HG03520 (cell line): ENCODE measurements around the gene FBL.

Experiments used
- ATAC-seq: cut with Tn5 transposase; IDR thresholded peaks from one replicate; pipeline ENCODE4 v1.9.1; 2021; ENCODE audit warnings: mild to moderate bottlenecking, moderate library complexity; ENCODE audit not compliant: unreplicated experiment

FBL gene

DNA sequence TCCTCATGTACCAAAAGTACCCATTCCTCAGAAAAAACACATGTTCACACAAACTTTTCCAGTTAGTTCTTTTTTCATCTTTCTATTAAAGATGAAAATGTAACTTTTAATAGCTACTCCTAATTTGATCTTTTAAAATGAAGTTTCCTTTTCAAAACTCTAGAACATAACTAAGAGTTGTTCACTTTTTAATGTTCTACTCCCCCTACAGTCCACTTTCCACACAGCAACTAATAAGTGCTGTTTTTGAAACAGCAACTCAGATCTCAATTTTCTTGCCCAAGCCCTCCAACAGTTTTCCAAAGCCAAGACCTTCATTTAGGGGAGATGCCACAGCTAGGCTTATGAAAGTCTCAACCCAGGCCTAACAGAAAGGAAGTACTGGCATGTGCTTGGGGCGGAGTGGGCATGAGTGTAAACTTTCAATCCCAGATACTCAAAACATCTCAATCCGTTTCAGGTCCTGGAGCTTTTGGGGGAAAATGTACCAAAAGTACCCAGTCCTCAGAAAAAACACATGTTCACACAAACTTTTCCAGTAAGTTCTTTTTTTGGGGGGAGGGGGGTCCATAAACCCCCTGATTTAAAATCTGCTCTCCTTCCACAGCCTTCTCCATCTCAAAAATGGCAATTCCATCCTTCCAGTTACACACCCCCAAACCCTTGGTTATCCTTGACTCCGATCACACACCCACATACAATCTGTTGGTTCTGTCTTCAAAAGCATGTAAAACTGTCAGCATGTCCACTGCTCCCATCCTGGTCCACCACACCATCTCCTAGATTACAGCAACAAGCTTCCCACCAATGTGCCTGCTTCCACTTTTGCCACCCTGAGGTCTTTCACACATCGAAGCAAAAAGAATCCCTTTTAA is 2.0 kb downstream of the FBL start:
- ATAC-seq, result no peak

GRCh38 chr19:39842693-39843435 is 3.3 kb downstream of the FBL start:
- no peak for ATAC-seq

DNA sequence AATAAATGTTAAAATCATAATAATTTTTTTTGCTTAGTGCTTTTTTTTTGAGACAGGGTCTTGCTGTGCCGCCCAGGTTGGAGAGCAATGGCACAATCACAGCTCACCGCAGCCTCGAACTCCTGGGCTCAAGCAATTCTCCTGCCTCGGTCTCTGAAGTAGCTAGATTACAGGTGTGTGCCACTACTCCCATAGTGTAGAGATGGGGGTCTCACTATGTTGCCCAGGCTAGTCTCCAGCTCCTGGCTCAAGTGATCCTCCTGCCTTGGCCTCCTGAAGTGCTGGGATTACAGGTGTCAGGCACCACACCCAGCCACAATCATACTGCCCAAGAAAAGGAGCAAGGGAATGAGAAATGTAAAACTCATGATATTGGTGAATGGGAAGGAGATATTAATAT is 5.1 kb downstream of the FBL start:
- no peak for ATAC-seq

DNA sequence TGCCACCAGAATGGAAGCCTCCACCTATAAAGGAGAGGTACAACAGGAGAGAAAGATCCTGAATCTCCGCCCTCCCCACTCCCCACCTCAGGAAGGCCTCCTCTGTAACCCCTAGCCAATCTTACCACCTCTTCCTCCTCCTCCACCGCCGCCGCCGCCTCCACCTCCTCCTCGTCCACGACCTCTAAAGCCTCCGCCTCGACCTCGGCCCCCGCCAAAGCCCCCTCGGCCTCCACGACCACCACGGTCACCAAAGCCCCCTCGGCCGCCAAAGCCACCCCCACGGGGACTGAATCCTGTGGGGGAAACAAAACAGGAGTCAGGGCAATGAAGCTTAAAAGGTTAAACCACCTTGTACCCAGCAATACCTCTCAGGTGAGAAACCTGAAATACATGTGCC is 5.7 kb downstream of the FBL start:
- no peak for ATAC-seq

DNA sequence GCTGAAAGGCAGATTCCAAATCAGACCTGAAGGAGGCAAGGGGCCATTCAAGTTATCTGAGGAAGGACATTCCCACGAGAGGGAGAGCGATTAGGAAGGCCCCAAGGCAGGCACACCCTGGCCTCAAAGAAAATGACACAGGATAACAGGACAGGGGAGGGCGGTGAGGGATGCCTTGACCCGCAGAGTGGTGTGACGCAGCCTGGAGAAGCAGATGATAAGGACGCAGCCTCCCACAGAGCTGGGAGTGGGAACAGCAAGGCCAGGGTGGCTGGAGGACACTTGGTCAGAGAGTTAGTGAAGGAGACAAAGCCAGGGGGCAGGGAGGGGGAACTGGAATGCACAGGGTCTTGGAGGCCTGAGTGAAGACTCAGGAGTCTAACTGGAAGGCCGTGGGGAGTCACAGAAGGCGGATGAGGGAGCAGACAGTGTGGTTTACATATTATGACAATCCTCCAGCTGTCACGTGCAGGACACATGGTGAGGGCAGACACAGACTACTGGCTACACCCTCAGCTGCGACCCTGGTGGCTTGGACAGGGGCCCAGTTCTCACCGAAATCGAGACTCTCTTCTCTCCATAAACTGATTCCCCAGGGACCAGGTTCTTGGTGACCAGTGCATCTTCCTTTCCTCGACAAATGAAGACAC is 6.4 kb downstream of the FBL start:
- ATAC-seq, result no peak

GRCh38 chr19:39838569-39838968 is 7.6 kb downstream of the FBL start:
- no peak for ATAC-seq

DNA sequence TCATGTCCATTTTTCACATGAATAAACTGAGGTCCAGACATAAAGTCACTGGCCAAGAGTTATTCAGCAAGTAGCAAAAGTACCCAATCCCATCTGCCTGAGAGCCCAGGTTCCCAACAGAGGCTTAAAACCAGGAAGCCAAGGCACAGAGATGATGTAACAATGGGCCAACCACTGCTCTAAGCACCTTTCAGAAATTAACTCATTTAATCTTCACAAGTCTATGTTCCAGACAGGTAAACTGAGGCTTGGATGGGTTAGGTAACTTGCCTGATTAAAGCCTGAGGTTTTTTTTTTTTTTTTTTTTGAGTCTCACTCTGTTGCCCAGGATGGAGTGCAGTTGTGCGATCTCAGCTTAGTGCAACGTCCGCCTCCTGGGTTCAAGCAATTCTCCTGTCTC is 8.2 kb downstream of the FBL start:
- ATAC-seq, result no peak

- no peak for ATAC-seq
These were observed 11.8 kb downstream of the FBL start for GRCh38 chr19:39834287-39834841.

GRCh38 chr19:39833464-39834286 is 12.5 kb downstream of the FBL start, which contains the start of gene DYRK1B:
DYRK1B (minus strand) TSS chr19:39834162; CDS start chr19:39831867, 2,295 bp downstream.
- peak; percentile 77 for ATAC-seq

GRCh38 chr19:39833160-39833463 is 13.1 kb downstream of the FBL start:
- ATAC-seq, result no peak

- no peak for ATAC-seq
These were observed 13.7 kb downstream of the FBL start for GRCh38 chr19:39832341-39833083.

GRCh38 chr19:39831679-39832078 is 14.5 kb downstream of the FBL start:
- no peak for ATAC-seq

GRCh38 chr19:39830847-39831246 is 15.3 kb downstream of the FBL start:
- ATAC-seq, result no peak

GRCh38 chr19:39830406-39830805 is 15.8 kb downstream of the FBL start:
- ATAC-seq, result no peak

DNA sequence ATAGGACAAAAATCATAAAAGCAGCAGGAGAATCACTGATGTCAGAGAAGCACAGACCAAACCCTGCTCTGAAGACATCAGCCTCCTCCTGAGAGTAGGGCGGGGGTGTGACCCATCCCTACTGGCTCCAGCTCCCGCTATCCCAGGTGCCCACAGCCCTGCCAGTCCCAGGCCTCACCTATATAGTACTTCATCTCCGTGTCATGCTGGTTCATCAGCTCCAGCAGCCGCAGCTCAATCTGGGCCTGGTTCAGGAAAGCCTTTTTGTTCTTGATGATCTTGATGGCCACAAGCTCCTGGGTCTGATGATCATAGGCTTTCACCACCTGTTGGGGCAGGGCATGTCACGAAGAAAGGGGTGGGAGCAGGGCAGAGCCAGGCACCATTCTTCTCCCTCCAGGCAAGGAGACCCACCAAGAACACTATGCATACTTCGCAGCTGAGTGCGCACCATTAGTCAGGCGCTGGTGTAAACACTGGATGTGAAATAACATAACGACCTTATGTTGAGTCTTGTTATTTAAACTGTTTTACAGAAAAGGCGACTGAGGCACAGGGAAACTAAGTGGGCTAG is 16.4 kb downstream of the FBL start:
- no peak for ATAC-seq

DNA sequence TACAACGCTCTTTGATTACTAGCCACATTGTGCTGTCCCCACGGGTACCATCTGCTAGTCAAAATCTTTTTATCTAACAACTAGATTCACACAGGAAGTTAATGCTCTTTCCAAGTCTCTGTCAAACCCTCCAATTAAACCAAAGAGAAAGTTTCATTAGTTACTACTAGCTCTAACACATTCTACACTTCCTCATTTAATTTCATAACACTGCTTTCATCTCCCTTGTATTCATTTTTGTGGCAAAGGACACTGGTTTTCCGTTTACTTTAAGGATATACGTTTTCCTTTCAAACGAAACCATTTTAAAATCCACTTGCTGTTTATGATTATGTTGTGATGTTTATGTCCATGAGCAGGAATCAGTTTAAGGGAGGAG is 17.5 kb downstream of the FBL start:
- ATAC-seq, result no peak

DNA sequence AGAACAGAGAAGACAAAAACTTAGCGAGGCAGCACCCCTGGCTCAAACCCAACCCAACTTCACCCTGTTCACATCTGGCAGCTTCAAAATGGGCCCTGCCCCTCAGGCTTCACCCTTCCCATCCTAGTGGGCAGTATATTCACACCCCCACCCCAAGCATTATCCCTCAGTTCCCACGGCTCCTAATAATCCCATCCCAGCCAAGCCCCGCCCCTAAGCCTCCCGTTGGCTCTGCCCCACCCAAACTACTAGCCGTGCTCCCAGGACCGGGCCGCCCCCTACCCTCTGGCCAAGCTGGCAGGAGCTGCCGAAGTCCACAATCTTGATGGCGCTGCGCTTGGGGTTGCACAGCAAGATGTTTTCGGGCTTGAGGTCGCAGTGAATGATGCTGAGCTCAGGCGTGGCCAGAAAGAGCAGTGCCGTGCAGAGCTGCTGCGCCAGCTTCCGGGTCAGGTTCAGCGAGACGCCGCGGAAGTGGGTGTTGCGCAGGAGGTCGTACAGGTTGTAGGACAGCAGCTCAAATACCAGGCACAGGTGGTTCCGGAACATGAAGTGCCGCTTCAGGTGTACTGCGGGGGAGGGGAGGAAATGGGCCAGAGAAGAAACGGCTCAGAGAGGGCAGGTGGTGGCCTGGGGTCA is 18.0 kb downstream of the FBL start:
- ATAC-seq, result no peak

DNA sequence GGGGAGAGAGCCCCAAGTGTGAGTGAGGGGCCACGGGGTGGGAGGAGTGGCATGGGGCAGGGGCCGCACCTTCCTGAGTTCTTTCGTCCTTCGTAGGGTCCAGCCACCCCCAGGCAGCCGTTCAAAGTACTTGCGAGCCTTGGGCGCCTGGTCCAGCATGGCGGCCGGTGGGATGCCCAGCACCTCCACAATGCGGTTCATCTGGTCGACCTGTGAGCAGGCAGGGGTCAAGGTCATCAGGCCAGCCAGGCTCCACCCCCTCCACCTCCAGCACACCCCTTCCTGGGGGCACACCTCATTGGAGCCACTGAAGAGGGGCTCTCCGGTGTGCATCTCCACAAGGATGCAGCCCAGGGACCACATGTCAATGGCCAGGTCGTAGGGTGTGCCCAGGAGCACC is 19.0 kb downstream of the FBL start:
- ATAC-seq, result no peak

DNA sequence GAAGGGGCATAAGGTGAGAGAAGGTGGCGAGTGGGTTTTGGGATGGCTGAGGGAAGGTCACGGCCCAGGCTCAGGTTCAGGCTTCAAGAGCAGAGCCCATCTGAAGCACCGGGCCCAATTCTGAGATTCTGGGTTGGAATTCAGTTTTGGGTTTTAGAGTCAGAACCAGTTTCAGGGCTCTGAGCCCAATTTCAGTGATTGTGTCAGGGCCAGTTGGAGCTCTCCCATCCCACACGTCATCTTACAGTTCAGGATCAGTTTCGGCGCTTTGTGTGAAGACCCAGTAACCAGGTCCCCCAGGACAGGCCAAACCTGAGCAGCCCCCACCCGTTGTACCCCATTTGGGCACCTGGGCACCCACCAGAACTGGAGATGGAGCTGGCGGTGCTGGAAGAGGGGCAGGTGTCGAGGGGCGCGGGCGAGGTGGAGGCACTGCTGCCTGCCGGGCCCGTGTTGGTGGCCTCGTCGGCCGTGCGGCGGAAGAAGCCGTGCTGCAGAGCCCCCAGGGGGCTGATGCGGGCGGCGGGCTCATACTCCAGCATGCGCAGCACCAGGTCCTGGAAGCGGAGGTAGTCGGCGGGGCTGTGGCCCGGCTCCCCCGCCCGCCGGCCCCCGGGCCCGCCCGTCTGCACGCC is 19.8 kb downstream of the FBL start:
- ATAC-seq, result no peak
